Mucosa of descending colon (tissue), 3 donors: ENCODE data around the gene ZNF385C. TPM values are rescaled to one million over a fixed set of nuclear protein-coding genes. Genes with fewer than 3 reads are reported as not detected.
"Not testable (repeated sequence)": the region's sequence is repeated elsewhere in the genome, so short reads cannot be mapped to it uniquely, and the experiment has no call there.

Experiments used
- ATAC-seq: fragments of 200-7000 bp; cut with Tn5 transposase; one replicate; pipeline ENCODE4 v1.9.1; 2020; ENCODE audit warnings: mild to moderate bottlenecking, moderate library complexity
- DNase-seq, 3 donors: peaks; one replicate each; pipeline ENCODE4 v3.0.0-alpha.2; 2020
- H3K36me3 ChIP-seq: fragments of 200-600 bp; one replicate; pipeline ENCODE4 v1.8.0; 2021; ENCODE audit warnings: low read depth, mild to moderate bottlenecking
- H3K4me1 ChIP-seq: fragments of 200-600 bp; one replicate; pipeline ENCODE4 v1.8.0; 2021; ENCODE audit warnings: low read depth, mild to moderate bottlenecking
- H3K4me3 ChIP-seq: fragments of 200-600 bp; one replicate; pipeline ENCODE4 v1.8.0; 2021; ENCODE audit warnings: mild to moderate bottlenecking
- H3K9me3 ChIP-seq: fragments of 200-600 bp; one replicate; pipeline ENCODE4 v1.8.0; 2021; ENCODE audit warnings: mild to moderate bottlenecking
- intact Hi-C, 2 donors: fragments of 100-400 bp; cut with DNase I in 1 of 2; cut with micrococcal nuclease in 1 of 2; formaldehyde crosslinking; loops; one replicate each; pipeline versions ENCODE4 v1.11.0 to v1.11.1; 2022; cut with DNase I, micrococcal nuclease
- total RNA-seq, 3 donors: library from RNA; stranded (reverse); fragmentation: NEBNext Ultra II Directional in 2 of 3; extraction: Animal tissue kit (Norgen Biotek cat#: 25700) in 2 of 3; gene quantifications; one replicate each; pipeline versions ENCODE4 v1.2.1 to v1.2.4, GENCODE V29; 2021 to 2023
- TF ChIP-seq, protein P1 (sequence below): fragments of 200-600 bp; IDR thresholded peaks from one replicate; pipeline ENCODE4 v1.8.0; 2022; ENCODE audit warnings: antibody characterized with exemption, mild to moderate bottlenecking
- donor health status: DM: no; HTN: no; CAD: no; lungs with moderate emphysema.
- donor health status: DM: no; HTN: no; CAD: no.
- donor health status: DM: no; HTN: yes; CAD: no.

The ZNF385C gene
- total RNA-seq, 3 donors from 2014 or later, result 0.41 to 0.96 (median 0.58) TPM

DNA sequence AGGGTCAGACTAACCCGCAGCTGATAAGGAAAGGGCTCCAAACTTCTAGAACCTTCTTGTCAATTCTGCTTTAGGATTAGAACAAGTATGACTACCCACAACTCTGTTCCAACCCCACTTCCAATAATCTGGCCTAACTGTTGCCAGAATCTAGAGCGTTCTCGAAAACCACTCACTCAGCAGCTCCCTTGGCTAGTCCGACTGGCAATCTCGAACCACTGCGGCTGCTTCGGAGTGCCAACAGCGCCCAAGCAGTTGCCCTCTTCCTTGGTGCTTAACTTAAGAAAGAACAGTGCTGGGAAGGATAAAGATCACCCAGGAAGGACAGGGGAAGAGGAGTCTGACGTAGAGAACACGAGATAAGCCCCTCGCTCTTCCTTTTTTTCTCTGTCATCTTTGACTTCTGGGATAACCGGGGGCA is 81.9 kb downstream of the ZNF385C start:
- H3K36me3 ChIP-seq, result no peaks in the 10 kb centered on the region
- TF ChIP-seq, protein P1, sequence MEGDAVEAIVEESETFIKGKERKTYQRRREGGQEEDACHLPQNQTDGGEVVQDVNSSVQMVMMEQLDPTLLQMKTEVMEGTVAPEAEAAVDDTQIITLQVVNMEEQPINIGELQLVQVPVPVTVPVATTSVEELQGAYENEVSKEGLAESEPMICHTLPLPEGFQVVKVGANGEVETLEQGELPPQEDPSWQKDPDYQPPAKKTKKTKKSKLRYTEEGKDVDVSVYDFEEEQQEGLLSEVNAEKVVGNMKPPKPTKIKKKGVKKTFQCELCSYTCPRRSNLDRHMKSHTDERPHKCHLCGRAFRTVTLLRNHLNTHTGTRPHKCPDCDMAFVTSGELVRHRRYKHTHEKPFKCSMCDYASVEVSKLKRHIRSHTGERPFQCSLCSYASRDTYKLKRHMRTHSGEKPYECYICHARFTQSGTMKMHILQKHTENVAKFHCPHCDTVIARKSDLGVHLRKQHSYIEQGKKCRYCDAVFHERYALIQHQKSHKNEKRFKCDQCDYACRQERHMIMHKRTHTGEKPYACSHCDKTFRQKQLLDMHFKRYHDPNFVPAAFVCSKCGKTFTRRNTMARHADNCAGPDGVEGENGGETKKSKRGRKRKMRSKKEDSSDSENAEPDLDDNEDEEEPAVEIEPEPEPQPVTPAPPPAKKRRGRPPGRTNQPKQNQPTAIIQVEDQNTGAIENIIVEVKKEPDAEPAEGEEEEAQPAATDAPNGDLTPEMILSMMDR, result no peak
- H3K4me3 ChIP-seq, result peak overlapping the region; percentile 72
- H3K9me3 ChIP-seq, result no peaks in the 10 kb centered on the region
- ATAC-seq (peak; percentile 6), DNase-seq (peak in 1 of 3 donors; percentile 45)
- peaks cover 36% of the 10 kb centered on the region for H3K4me1 ChIP-seq
- intact Hi-C loops, result no loop called here

DNA sequence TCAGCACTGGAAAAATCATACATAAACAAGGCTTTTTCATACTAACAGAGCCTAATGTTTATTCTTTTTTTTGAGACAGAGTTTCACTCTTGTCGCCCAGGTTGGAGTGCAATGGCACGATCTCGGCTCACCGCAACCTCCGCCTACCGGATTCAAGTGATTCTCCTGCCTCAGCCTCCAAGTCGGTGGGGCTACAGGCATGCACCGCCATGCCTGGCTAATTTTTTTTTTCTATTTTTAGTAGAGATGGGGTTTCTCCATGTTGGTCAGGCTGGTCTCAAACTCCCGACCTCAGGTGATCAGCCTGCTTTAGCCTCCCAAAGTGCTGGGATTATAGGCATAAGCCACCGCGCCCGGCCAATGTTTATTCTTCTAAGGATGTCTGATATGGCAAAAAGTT is 84.5 kb downstream of the ZNF385C start:
- DNase-seq, H3K4me3 ChIP-seq, intact Hi-C loops, ATAC-seq, H3K9me3 ChIP-seq, H3K36me3 ChIP-seq: not testable (repeated sequence)
- peaks cover 22% of the 10 kb centered on the region for H3K4me1 ChIP-seq

GRCh38 chr17:42012363-42012762 is 85.9 kb downstream of the ZNF385C start:
- H3K9me3 ChIP-seq, ATAC-seq, H3K4me3 ChIP-seq, intact Hi-C loops, DNase-seq, H3K36me3 ChIP-seq: not testable (repeated sequence)
- H3K4me1 ChIP-seq, result peaks cover 22% of the 10 kb centered on the region

DNA sequence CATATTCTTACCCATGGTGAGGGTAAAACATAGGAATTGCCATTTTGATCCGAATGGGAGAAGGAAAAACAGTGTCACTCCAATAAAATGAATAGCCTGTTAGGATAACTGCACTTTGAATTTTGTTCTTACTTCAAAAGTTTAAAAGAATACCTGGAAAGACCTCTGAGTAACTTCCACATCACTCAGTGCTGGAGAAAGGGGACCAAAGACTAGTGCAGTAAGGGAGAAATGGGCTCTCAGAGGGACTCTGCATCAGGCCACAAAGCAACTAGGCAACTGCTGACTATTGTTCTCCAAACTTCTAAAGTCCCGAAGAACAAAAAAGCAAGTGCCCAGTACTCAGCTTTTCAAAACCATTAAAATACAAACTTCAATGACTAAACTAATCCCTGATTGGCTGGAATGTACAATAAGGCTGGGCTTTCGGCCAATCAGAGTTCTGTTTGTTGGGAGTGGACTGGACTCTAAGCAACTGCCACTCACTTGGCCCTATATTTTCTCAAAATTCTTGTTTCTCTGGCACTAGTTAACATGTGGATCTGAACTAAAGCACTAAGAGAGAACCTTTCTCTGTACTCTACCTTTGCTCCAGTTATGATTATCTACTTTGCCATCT is 87.3 kb downstream of the ZNF385C start:
- no peak for DNase-seq
- Histone ChIP-seq H3K9me3 (no peaks in the 10 kb centered on the region), H3K4me1 (peaks cover 19% of the 10 kb centered on the region), H3K36me3 (no peaks in the 10 kb centered on the region), H3K4me3 (no peak overlapping the region)
- intact Hi-C loops, result no loop called here
- TF ChIP-seq, protein P1, result no peak
- peak; percentile 34 for ATAC-seq

DNA sequence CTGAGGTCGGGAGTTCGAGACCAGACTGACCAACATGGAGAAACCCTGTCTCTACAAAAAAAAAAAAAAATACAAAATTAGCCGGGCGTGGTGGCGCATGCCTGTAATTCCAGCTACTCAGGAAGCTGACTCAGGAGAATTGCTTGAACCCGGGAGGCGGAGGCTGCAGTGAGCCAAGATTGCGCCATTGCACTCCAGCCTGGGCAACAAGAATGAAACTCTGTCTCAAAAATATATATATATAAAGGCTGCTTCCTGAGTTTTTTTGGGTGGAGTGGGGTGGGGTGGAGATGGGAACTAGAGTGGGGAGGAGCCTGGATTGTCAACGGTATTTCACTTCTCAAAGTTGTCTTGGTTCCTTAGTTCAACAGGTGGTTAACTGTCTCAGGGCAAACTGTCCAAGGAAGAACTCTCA is 88.0 kb downstream of the ZNF385C start:
- ATAC-seq, DNase-seq, intact Hi-C loops: not testable (repeated sequence)

DNA sequence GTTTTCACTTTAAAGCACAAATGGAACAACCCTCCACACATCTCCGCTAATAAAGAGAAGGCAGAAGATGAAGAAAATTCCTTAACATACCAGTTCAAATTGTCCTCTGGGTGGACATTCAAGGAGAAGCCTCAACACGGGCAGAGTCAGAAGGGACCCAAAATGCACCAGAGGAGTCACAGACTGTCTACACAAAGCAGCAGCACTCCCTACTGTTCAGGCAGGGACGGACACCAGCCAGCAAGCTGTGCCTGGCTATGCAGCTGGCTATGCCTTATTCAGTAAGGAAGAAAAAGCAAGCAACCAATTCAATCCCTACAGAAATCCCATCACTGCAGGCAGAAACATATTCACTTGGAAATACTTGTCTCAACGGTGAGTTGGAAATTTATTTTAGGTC is 89.1 kb downstream of the ZNF385C start:
- peaks cover 10% of the 10 kb centered on the region for H3K4me1 ChIP-seq
- no peaks in the 10 kb centered on the region for H3K36me3 ChIP-seq
- H3K4me3 ChIP-seq, result no peak overlapping the region
- intact Hi-C loops, result no loop called here
- H3K9me3 ChIP-seq, result no peaks in the 10 kb centered on the region
- TF ChIP-seq, protein P1, result no peak
- ATAC-seq (peak; percentile 52), DNase-seq (no peak)

More for the DNA sequence above, 88.0 kb downstream of the ZNF385C start:
- H3K36me3 ChIP-seq, H3K9me3 ChIP-seq, H3K4me3 ChIP-seq: not testable (repeated sequence)
- H3K4me1 ChIP-seq, result peaks cover 14% of the 10 kb centered on the region

- ATAC-seq, result no peak
- no peak for DNase-seq
- Histone ChIP-seq H3K4me3 (no peak overlapping the region), H3K36me3 (no peaks in the 10 kb centered on the region), H3K4me1 (peaks cover 32% of the 10 kb centered on the region), H3K9me3 (no peaks in the 10 kb centered on the region)
- TF ChIP-seq, protein P1, result no peak
- intact Hi-C loops, result no loop called here
These were observed 93.1 kb downstream of the ZNF385C start for GRCh38 chr17:42005166-42005565.
